CD14-positive monocyte (primary cell): ENCODE measurements around the gene CA5A. TPM values are rescaled to one million over a fixed set of nuclear protein-coding genes. Genes with fewer than 3 reads are reported as not detected.

Source experiments
- DNase-seq, 3 donors: peaks; one replicate each; pipeline ENCODE4 v3.0.0-alpha.2; 2011 to 2022
- H2AFZ ChIP-seq: 2 replicates; pipeline ENCODE4 v1.6.0; 2012; ENCODE audit warnings: mild to moderate bottlenecking, low read depth, low read length, inconsistent platforms; ENCODE audit not compliant: insufficient read depth, poor library complexity, severe bottlenecking
- H3K27ac ChIP-seq, 2 donors: 1 replicate in 1 of 2; 2 replicates in 1 of 2; pipeline ENCODE4 v1.5.1; 2012 to 2013; ENCODE audit warnings: low read length in 2 of 2, control low read depth in 1 of 2, inconsistent platforms in 1 of 2, low read depth in 1 of 2, mild to moderate bottlenecking in 1 of 2
- H3K27me3 ChIP-seq, 2 donors: one replicate each; pipeline versions ENCODE4 v1.6.0 to v1.6.1; 2011 to 2013; ENCODE audit warnings: low read length in 2 of 2; ENCODE audit not compliant: control insufficient read depth in 2 of 2, insufficient read depth in 2 of 2
- H3K36me3 ChIP-seq, 2 donors: replicated peaks in 1 of 2; 1 replicate in 1 of 2; 2 replicates in 1 of 2; pipeline versions ENCODE4 v1.5.1 to v1.6.1; 2012 to 2013; ENCODE audit warnings: low read length in 2 of 2, control low read depth in 1 of 2, inconsistent platforms in 1 of 2, mild to moderate bottlenecking in 1 of 2; ENCODE audit not compliant: insufficient read depth in 2 of 2, control insufficient read depth in 1 of 2
- H3K4me1 ChIP-seq, 2 donors: 1 replicate in 1 of 2; 2 replicates in 1 of 2; pipeline versions ENCODE4 v1.5.1 to v1.6.1; 2012 to 2013; ENCODE audit warnings: low read length in 2 of 2, control low read depth in 1 of 2, inconsistent platforms in 1 of 2, mild to moderate bottlenecking in 1 of 2, moderate library complexity in 1 of 2; ENCODE audit not compliant: insufficient read depth in 2 of 2, control insufficient read depth in 1 of 2
- H3K4me2 ChIP-seq: replicated peaks from 2 replicates; pipeline ENCODE3; 2012; ENCODE audit warnings: low read length, moderate library complexity, mild to moderate bottlenecking; ENCODE audit not compliant: poor library complexity, severe bottlenecking; ENCODE audit errors: extremely low read depth
- H3K4me3 ChIP-seq, 3 experiments: fragments of 200-600 bp in 1 of 3; sonication (generic) in 1 of 3; replicated peaks in 1 of 3; 1 replicate in 2 of 3; 2 replicates in 1 of 3; pipeline ENCODE4 v1.5.1; 2011 to 2013; ENCODE audit warnings: low read length in 3 of 3, mild to moderate bottlenecking in 3 of 3, control low read depth in 2 of 3, low read depth in 2 of 3, inconsistent platforms in 1 of 3, moderate library complexity in 1 of 3
- H3K79me2 ChIP-seq: 2 replicates; pipeline ENCODE4 v1.6.0; 2012; ENCODE audit warnings: mild to moderate bottlenecking, control low read depth, inconsistent platforms, low read length, moderate library complexity; ENCODE audit not compliant: insufficient read depth
- H3K9ac ChIP-seq: 2 replicates; pipeline ENCODE4 v1.6.0; 2017; ENCODE audit warnings: low read length, mild to moderate bottlenecking; ENCODE audit not compliant: insufficient read depth, poor library complexity, severe bottlenecking
- H3K9me3 ChIP-seq, 2 donors: replicated peaks in 1 of 2; 1 replicate in 1 of 2; 2 replicates in 1 of 2; pipeline versions ENCODE4 v1.5.1 to v1.6.1; 2012 to 2013; ENCODE audit warnings: low read length in 2 of 2, control low read depth in 1 of 2; ENCODE audit not compliant: control insufficient read depth in 1 of 2, insufficient read depth in 1 of 2
- H4K20me1 ChIP-seq: 2 replicates; pipeline ENCODE4 v1.6.0; 2012; ENCODE audit warnings: mild to moderate bottlenecking, low read length, control low read depth, moderate library complexity; ENCODE audit not compliant: insufficient read depth
- H3K27ac Mint-ChIP-seq, 7 donors: one replicate each; pipeline ENCODE4 v1.8.0; 2020; ENCODE audit warnings: mild to moderate bottlenecking in 7 of 7, mixed read lengths in 7 of 7, moderate library complexity in 6 of 7, inconsistent platforms in 2 of 7
- H3K27me3 Mint-ChIP-seq, 3 donors: one replicate each; pipeline ENCODE4 v1.8.0; 2021 to 2022; ENCODE audit warnings: low read depth in 3 of 3, mild to moderate bottlenecking in 3 of 3, mixed read lengths in 3 of 3, moderate library complexity in 3 of 3, inconsistent platforms in 1 of 3
- H3K36me3 Mint-ChIP-seq, 2 donors: one replicate each; pipeline ENCODE4 v1.8.0; 2020; ENCODE audit warnings: mixed read lengths in 2 of 2, inconsistent platforms in 1 of 2, mild to moderate bottlenecking in 1 of 2
- H3K4me1 Mint-ChIP-seq: one replicate; pipeline ENCODE4 v1.8.0; 2020; ENCODE audit warnings: mild to moderate bottlenecking, mixed read lengths
- H3K4me3 Mint-ChIP-seq, 2 donors: one replicate each; pipeline ENCODE4 v1.8.0; 2020; ENCODE audit warnings: mild to moderate bottlenecking in 2 of 2, mixed read lengths in 2 of 2, moderate library complexity in 1 of 2
- H3K9me3 Mint-ChIP-seq, 7 donors: one replicate each; pipeline ENCODE4 v1.8.0; 2020 to 2022; ENCODE audit warnings: mixed read lengths in 7 of 7, mild to moderate bottlenecking in 6 of 7, moderate library complexity in 6 of 7, inconsistent platforms in 2 of 7
- CTCF ChIP-seq: fragments of 200-600 bp; IDR thresholded peaks from one replicate; pipeline ENCODE4 v1.8.0; 2022; ENCODE audit warnings: antibody characterized with exemption, mild to moderate bottlenecking
- WGBS: methylation state at CpG from one replicate; pipeline ENCODE4 v1.1.5; 2013; ENCODE audit warnings: missing lambda C conversion rate; ENCODE audit not compliant: insufficient coverage; 5-methylcytosine and 5-hydroxymethylcytosine counted together
- intact Hi-C, 2 donors: fragments of 100-400 bp; cut with micrococcal nuclease; formaldehyde crosslinking; loops; one replicate each; pipeline versions ENCODE4 v1.15.0 to v1.15.1; 2023
- polyA plus RNA-seq, 3 donors: library from polyadenylated mRNA; depleted of rRNA in 1 of 3; unstranded in 2 of 3; stranded (reverse) in 1 of 3; fragments of 300-500 nt in 2 of 3; fragments of >200 nt in 1 of 3; fragmentation: Illumina TruSeq in 2 of 3; gene quantifications; 1 replicate in 2 of 3; 2 replicates in 1 of 3; pipeline ENCODE4 v1.2.3, GENCODE V29; 2012 to 2021

The CA5A gene
- polyA plus RNA-seq, 3 donors, result not detected

- Histone ChIP-seq H4K20me1 (peaks cover 14% of the 10 kb centered on the region), H3K4me1 (peaks cover 40 to 49% of the 10 kb centered on the region in 2 donors), H3K4me3 (peak overlapping the region in 1 of 3 experiments; percentile 70), H3K36me3 (peaks cover 0 to 5% of the 10 kb centered on the region in 2 donors), H3K4me2 (peak overlapping the region; percentile 76), H3K79me2 (peaks cover 11% of the 10 kb centered on the region), H3K27ac (peak overlapping the region; percentile 48 to 78), H2AFZ (no peak overlapping the region), H3K27me3 (no peaks in the 10 kb centered on the region), H3K9me3 (no peaks in the 10 kb centered on the region), H3K9ac (peak overlapping the region; percentile 36)
- no peak for TF ChIP-seq CTCF
- H3K27ac Mint-ChIP-seq, result peak overlapping the region; percentile 73 to 92 (median 80)
- peaks cover 3 to 8% (median 4%) of the 10 kb centered on the region in 3 donors for H3K27me3 Mint-ChIP-seq
- H3K9me3 Mint-ChIP-seq, result peaks cover 0 to 2% (median 0%) of the 10 kb centered on the region in 7 donors
- DNase-seq, result peak; percentile 93 to 98 (median 97)
- 6% methylated on average over 20 of the region's 25 CpGs for whole genome bisulfite sequencing
- H3K4me3 Mint-ChIP-seq, result peak overlapping the region; percentile 61 to 63
- peaks cover 19 to 26% of the 10 kb centered on the region in 2 donors for H3K36me3 Mint-ChIP-seq
- intact Hi-C loops, result loop anchor here (5.0 to 10.0 kb wide), 3 partner anchors 54 to 151 kb away; no protein-coding TSS in a partner anchor
- peaks cover 42% of the 10 kb centered on the region for H3K4me1 Mint-ChIP-seq
These were observed 82.8 kb downstream of the CA5A start for GRCh38 chr16:87853411-87854052.

GRCh38 chr16:87851601-87852000 is 84.7 kb downstream of the CA5A start:
- Histone ChIP-seq H4K20me1 (peaks cover 14% of the 10 kb centered on the region), H3K4me3 (no peak overlapping the region), H2AFZ (no peak overlapping the region), H3K9ac (no peak overlapping the region), H3K9me3 (no peaks in the 10 kb centered on the region), H3K4me1 (peaks cover 37 to 46% of the 10 kb centered on the region in 2 donors), H3K79me2 (peaks cover 11% of the 10 kb centered on the region), H3K4me2 (no peak overlapping the region), H3K27ac (no peak overlapping the region), H3K27me3 (no peaks in the 10 kb centered on the region), H3K36me3 (peaks cover 0 to 5% of the 10 kb centered on the region in 2 donors)
- no peak overlapping the region for H3K4me3 Mint-ChIP-seq
- intact Hi-C loops, result loop anchor here (2.0 to 10.0 kb wide), 5 partner anchors 19 to 153 kb away; no protein-coding TSS in a partner anchor
- peaks cover 3 to 6% (median 4%) of the 10 kb centered on the region in 3 donors for H3K27me3 Mint-ChIP-seq
- peaks cover 17 to 23% of the 10 kb centered on the region in 2 donors for H3K36me3 Mint-ChIP-seq
- no peak for TF ChIP-seq CTCF
- DNase-seq, result no peak
- peaks cover 0 to 2% (median 0%) of the 10 kb centered on the region in 7 donors for H3K9me3 Mint-ChIP-seq
- H3K4me1 Mint-ChIP-seq, result peaks cover 33% of the 10 kb centered on the region
- WGBS, result 95% methylated on average over 19 of the region's 21 CpGs
- no peak overlapping the region for H3K27ac Mint-ChIP-seq
